Neural cell (in vitro differentiated cells): ENCODE measurements around the gene CD6. TPM values are rescaled to one million over a fixed set of nuclear protein-coding genes. Genes with fewer than 3 reads are reported as not detected.

Experiments
- H2AFZ ChIP-seq: fragments of 200-600, 300-800 bp; sonication (generic), shearing (Covaris generic); 2 replicates; pipeline ENCODE4 v1.6.0; 2014; ENCODE audit warnings: low read depth, mild to moderate bottlenecking, antibody characterized with exemption, low read length, moderate library complexity
- H3F3A ChIP-seq: fragments of 200-600 bp; shearing (Covaris generic); 2 replicates; pipeline ENCODE4 v1.6.1; 2016; ENCODE audit warnings: mild to moderate bottlenecking, moderate library complexity, mixed read lengths, antibody characterized with exemption, low read length; ENCODE audit not compliant: insufficient read depth, poor library complexity, severe bottlenecking
- H3K27ac ChIP-seq: fragments of 200-600, 300-800 bp; sonication (generic), shearing (Covaris generic); 2 replicates; pipeline ENCODE4 v1.5.1; 2014; ENCODE audit warnings: mild to moderate bottlenecking, low read length, moderate library complexity
- H3K27me3 ChIP-seq: fragments of 300-800, 200-600 bp; sonication (generic), shearing (Covaris generic); 2 replicates; pipeline ENCODE4 v1.6.0; 2014; ENCODE audit warnings: mild to moderate bottlenecking, low read depth, low read length, moderate library complexity; ENCODE audit not compliant: insufficient read depth
- H3K36me3 ChIP-seq: fragments of 300-800, 200-600 bp; sonication (generic), shearing (Covaris generic); 2 replicates; pipeline ENCODE4 v1.5.1; 2014; ENCODE audit warnings: mild to moderate bottlenecking, antibody characterized with exemption, low read length, moderate library complexity; ENCODE audit not compliant: insufficient read depth
- H3K4me2 ChIP-seq: fragments of 300-800, 200-600 bp; sonication (generic), shearing (Covaris generic); 2 replicates; pipeline ENCODE4 v1.6.0; 2014; ENCODE audit warnings: mild to moderate bottlenecking, low read length
- H3K4me3 ChIP-seq: fragments of 300-800, 200-600 bp; sonication (generic), shearing (Covaris generic); 2 replicates; pipeline ENCODE4 v1.5.1; 2014; ENCODE audit warnings: mild to moderate bottlenecking, low read length, moderate library complexity
- H3K79me2 ChIP-seq: fragments of 200-600 bp; shearing (Covaris generic); replicated peaks from 2 replicates; pipeline ENCODE4 v1.6.0; 2014; ENCODE audit warnings: mild to moderate bottlenecking, low read length, moderate library complexity; ENCODE audit not compliant: insufficient read depth
- H3K9ac ChIP-seq: fragments of 300-800, 200-600 bp; sonication (generic), shearing (Covaris generic); 2 replicates; pipeline ENCODE4 v1.6.1; 2016; ENCODE audit warnings: mild to moderate bottlenecking, low read length, mixed read lengths
- H3K9me2 ChIP-seq: fragments of 200-600 bp; shearing (Covaris generic); 2 replicates; pipeline ENCODE4 v1.6.1; 2016; ENCODE audit warnings: mild to moderate bottlenecking, low read length, mixed read lengths; ENCODE audit not compliant: insufficient read depth
- H3K9me3 ChIP-seq: fragments of 200-600, 300-800 bp; sonication (generic), shearing (Covaris generic); 2 replicates; pipeline ENCODE4 v1.6.1; 2016; ENCODE audit warnings: mild to moderate bottlenecking, mixed run types, low read length, moderate library complexity, mixed read lengths
- H4K20me1 ChIP-seq: fragments of 200-600 bp; shearing (Covaris generic); 2 replicates; pipeline ENCODE4 v1.6.1; 2016; ENCODE audit warnings: mild to moderate bottlenecking, mixed run types; ENCODE audit not compliant: insufficient read depth
- CTCF ChIP-seq: fragments of 450-650 bp; IDR thresholded peaks from 2 replicates; pipeline ENCODE4 v1.5.1; 2014; ENCODE audit warnings: antibody characterized with exemption, mild to moderate bottlenecking, moderate library complexity; ENCODE audit not compliant: poor library complexity, severe bottlenecking
- EP300 ChIP-seq: fragments of 450-650 bp; conservative IDR thresholded peaks from 2 replicates; pipeline ENCODE4 v1.6.1; 2014; ENCODE audit warnings: antibody characterized with exemption, mild to moderate bottlenecking, moderate library complexity; ENCODE audit not compliant: poor library complexity, severe bottlenecking
- EZH2 ChIP-seq: fragments of 200-600, 300-800 bp; shearing (Covaris generic), sonication (generic); IDR thresholded peaks from 2 replicates; pipeline ENCODE4 v1.6.1; 2014; ENCODE audit warnings: antibody characterized with exemption, low read length, borderline replicate concordance, mild to moderate bottlenecking; ENCODE audit not compliant: insufficient read depth, poor library complexity, severe bottlenecking
- MXI1 ChIP-seq: fragments of 450-650 bp; conservative IDR thresholded peaks from 2 replicates; pipeline ENCODE4 v1.6.1; 2014; ENCODE audit warnings: antibody characterized with exemption, mild to moderate bottlenecking; ENCODE audit not compliant: poor library complexity, severe bottlenecking
- POLR2AphosphoS5 ChIP-seq: IDR thresholded peaks from 2 replicates; pipeline ENCODE4 v1.6.1; 2012
- RAD21 ChIP-seq: fragments of 450-650 bp; conservative IDR thresholded peaks from 2 replicates; pipeline ENCODE4 v1.6.1; 2014; ENCODE audit warnings: antibody characterized with exemption, mild to moderate bottlenecking, moderate library complexity
- REST ChIP-seq: IDR thresholded peaks from 2 replicates; pipeline ENCODE4 v1.6.1; 2012; ENCODE audit warnings: borderline replicate concordance
- SMC3 ChIP-seq: fragments of 450-650 bp; conservative IDR thresholded peaks from 2 replicates; pipeline ENCODE4 v1.6.1; 2014; ENCODE audit warnings: antibody characterized with exemption, mild to moderate bottlenecking, moderate library complexity; ENCODE audit not compliant: poor library complexity
- TAF1 ChIP-seq: IDR thresholded peaks from 2 replicates; pipeline ENCODE4 v1.6.1; 2012; ENCODE audit warnings: low read depth
- polyA plus RNA-seq: library from polyadenylated mRNA; depleted of rRNA; stranded (reverse); fragments of >200 nt; gene quantifications from 2 replicates; pipeline ENCODE4 v1.2.3, GENCODE V29; 2014

The CD6 gene
- polyA plus RNA-seq, 1 donor from 2014 or later = not detected

GRCh38 chr11:61054513-61054912 lies 83.0 kb downstream of the CD6 start:
- no peaks in the 10 kb centered on the region for H3K79me2 ChIP-seq
- H4K20me1 ChIP-seq = no peaks in the 10 kb centered on the region
- no peaks in the 10 kb centered on the region for H3K9me2 ChIP-seq
- no peaks in the 10 kb centered on the region for H3K27me3 ChIP-seq
- H3K27ac ChIP-seq = no peak overlapping the region
- no peak overlapping the region for H3K9ac ChIP-seq
- TF ChIP-seq RAD21 = no peak
- TF ChIP-seq SMC3 = no peak
- no peak for TF ChIP-seq REST
- TF ChIP-seq CTCF = no peak
- TF ChIP-seq TAF1 = no peak
- no peak for TF ChIP-seq MXI1
- no peak for TF ChIP-seq EZH2
- no peak for TF ChIP-seq EP300
- TF ChIP-seq POLR2AphosphoS5 = no peak
- no peak overlapping the region for H3K4me2 ChIP-seq
- no peaks in the 10 kb centered on the region for H3F3A ChIP-seq
- no peaks in the 10 kb centered on the region for H3K36me3 ChIP-seq
- no peak overlapping the region for H3K4me3 ChIP-seq
- H2AFZ ChIP-seq = no peak overlapping the region
- H3K9me3 ChIP-seq = no peaks in the 10 kb centered on the region

- H3K9ac ChIP-seq = no peak overlapping the region
- H3K9me3 ChIP-seq = no peaks in the 10 kb centered on the region
- H4K20me1 ChIP-seq = no peaks in the 10 kb centered on the region
- no peaks in the 10 kb centered on the region for H3F3A ChIP-seq
- no peaks in the 10 kb centered on the region for H3K79me2 ChIP-seq
- no peak overlapping the region for H3K4me3 ChIP-seq
- H3K27ac ChIP-seq = no peak overlapping the region
- H2AFZ ChIP-seq = no peak overlapping the region
- H3K36me3 ChIP-seq = no peaks in the 10 kb centered on the region
- H3K27me3 ChIP-seq = no peaks in the 10 kb centered on the region
- TF ChIP-seq CTCF (no peak), REST (no peak), SMC3 (no peak), EP300 (no peak), MXI1 (no peak), POLR2AphosphoS5 (no peak), TAF1 (no peak), EZH2 (no peak), RAD21 (no peak)
- H3K9me2 ChIP-seq = no peaks in the 10 kb centered on the region
- no peak overlapping the region for H3K4me2 ChIP-seq
Measured at GRCh38 chr11:61054927-61055562, 83.6 kb downstream of the CD6 start.
